ENCODE results near the gene IMPA2. TPM values are rescaled to one million over a fixed set of nuclear protein-coding genes. Genes with fewer than 3 reads are reported as not detected.

IMPA2 gene
- total RNA-seq, 2 experiments from 2014 or later, result 1.7 to 2.5 TPM

GRCh38 chr18:12014086-12014485 is 32.8 kb downstream of the IMPA2 start:
- DNase-seq, result no peak
- Mint-ChIP-seq H3K27ac (no peak overlapping the region), H3K4me3 (no peak overlapping the region), H3K9me3 (no peaks in the 10 kb centered on the region), H3K4me1 (ENCODE audit: low read depth) (no peaks in the 10 kb centered on the region), H3K36me3 (ENCODE audit: low read depth) (peaks cover 9% of the 10 kb centered on the region), H3K27me3 (no peaks in the 10 kb centered on the region)
- POLR2A ChIA-PET, result no interaction called here
- no peak for ATAC-seq (ENCODE audit: poor library complexity)
- no peak for TF ChIP-seq CTCF (IDR thresholded peaks at IDR 0.05)
- H3K27me3 ChIP-seq (ENCODE audit: control insufficient read depth in 1 of 2, insufficient read depth in 2 of 2, low read length in 2 of 2), result no peaks in the 10 kb centered on the region
- no peak overlapping the region for H3K27ac ChIP-seq (ENCODE audit: low read depth in 1 of 2, low read length in 2 of 2)
- H3K4me1 ChIP-seq (ENCODE audit: insufficient read depth, low read length), result no peaks in the 10 kb centered on the region
- no peak overlapping the region for H3K4me3 ChIP-seq (ENCODE audit: low read length)
- no peaks in the 10 kb centered on the region for H3K36me3 ChIP-seq (ENCODE audit: insufficient read depth, low read length)
- intact Hi-C loops (cut with DNase I, micrococcal nuclease), result no loop called here
- CTCF ChIA-PET, result no interaction called here
- no peaks in the 10 kb centered on the region for H3K9me3 ChIP-seq (ENCODE audit: control insufficient read depth in 1 of 2, insufficient read depth in 1 of 2, low read length in 2 of 2)

- H3K4me1 Mint-ChIP-seq (ENCODE audit: low read depth), result no peaks in the 10 kb centered on the region
These were observed 33.5 kb downstream of the IMPA2 start for GRCh38 chr18:12014521-12015415.

GRCh38 chr18:12015416-12016062 is 34.2 kb downstream of the IMPA2 start:
- Histone ChIP-seq H3K9me3 (ENCODE audit: control insufficient read depth in 1 of 2, insufficient read depth in 1 of 2, low read length in 2 of 2) (no peaks in the 10 kb centered on the region), H3K4me3 (ENCODE audit: low read length) (no peak overlapping the region), H3K36me3 (ENCODE audit: insufficient read depth, low read length) (no peaks in the 10 kb centered on the region), H3K27ac (ENCODE audit: low read depth in 1 of 2, low read length in 2 of 2) (no peak overlapping the region), H3K4me1 (ENCODE audit: insufficient read depth, low read length) (no peaks in the 10 kb centered on the region), H3K27me3 (ENCODE audit: control insufficient read depth in 1 of 2, insufficient read depth in 2 of 2, low read length in 2 of 2) (no peaks in the 10 kb centered on the region)
- Mint-ChIP-seq H3K27ac (no peak overlapping the region), H3K36me3 (ENCODE audit: low read depth) (peaks cover 9% of the 10 kb centered on the region), H3K27me3 (no peaks in the 10 kb centered on the region), H3K9me3 (no peaks in the 10 kb centered on the region), H3K4me3 (no peak overlapping the region), H3K4me1 (ENCODE audit: low read depth) (no peaks in the 10 kb centered on the region)
- CTCF ChIA-PET, result no interaction called here
- no peak for ATAC-seq (ENCODE audit: poor library complexity)
- DNase-seq, result no peak
- TF ChIP-seq CTCF (IDR thresholded peaks at IDR 0.05), result no peak
- intact Hi-C loops (cut with DNase I, micrococcal nuclease), result no loop called here
- POLR2A ChIA-PET, result no interaction called here

More at GRCh38 chr18:12014521-12015415, 33.5 kb downstream of the IMPA2 start:
- POLR2A ChIA-PET, result no interaction called here
- intact Hi-C loops (cut with DNase I, micrococcal nuclease), result no loop called here
- H3K36me3 Mint-ChIP-seq (ENCODE audit: low read depth), result peaks cover 9% of the 10 kb centered on the region
- no peaks in the 10 kb centered on the region for H3K9me3 Mint-ChIP-seq
- no peaks in the 10 kb centered on the region for H3K4me1 ChIP-seq (ENCODE audit: insufficient read depth, low read length)
- DNase-seq (no peak), ATAC-seq (ENCODE audit: poor library complexity) (no peak)
- no peak overlapping the region for H3K27ac ChIP-seq (ENCODE audit: low read depth in 1 of 2, low read length in 2 of 2)
- H3K4me3 ChIP-seq (ENCODE audit: low read length), result no peak overlapping the region
- H3K27me3 Mint-ChIP-seq, result no peaks in the 10 kb centered on the region
- H3K27me3 ChIP-seq (ENCODE audit: control insufficient read depth in 1 of 2, insufficient read depth in 2 of 2, low read length in 2 of 2), result no peaks in the 10 kb centered on the region
- H3K27ac Mint-ChIP-seq, result no peak overlapping the region
- H3K4me3 Mint-ChIP-seq, result no peak overlapping the region
- CTCF ChIA-PET, result no interaction called here
- no peaks in the 10 kb centered on the region for H3K9me3 ChIP-seq (ENCODE audit: control insufficient read depth in 1 of 2, insufficient read depth in 1 of 2, low read length in 2 of 2)
- TF ChIP-seq CTCF (IDR thresholded peaks at IDR 0.05), result no peak
- no peaks in the 10 kb centered on the region for H3K36me3 ChIP-seq (ENCODE audit: insufficient read depth, low read length)
